Bronchial epithelial cell (primary cell): ENCODE data around the gene AGRN. TPM values are rescaled to one million over a fixed set of nuclear protein-coding genes. Genes with fewer than 3 reads are reported as not detected.

Experiments
- DNase-seq: peaks from one replicate; pipeline ENCODE4 v3.0.0-alpha.2; 2010; ENCODE audit warnings: low read depth
- FAIRE-seq: peaks from 2 replicates; lab custom pipeline; 2011; peaks lifted over from hg19 to GRCh38; lab: Jason Lieb, UNC
- H3K27me3 ChIP-seq: 2 replicates; pipeline ENCODE4 v1.5.1; 2011; ENCODE audit warnings: low read length; ENCODE audit not compliant: control insufficient read depth, insufficient read depth
- H3K36me3 ChIP-seq: 2 replicates; pipeline ENCODE4 v1.5.1; 2011; ENCODE audit warnings: low read length; ENCODE audit not compliant: control insufficient read depth, insufficient read depth
- H3K4me3 ChIP-seq: 2 replicates; pipeline ENCODE4 v1.5.1; 2011; ENCODE audit warnings: mild to moderate bottlenecking, low read depth, low read length, control low read depth
- CTCF ChIP-seq: IDR thresholded peaks from 2 replicates; pipeline ENCODE4 v1.5.1; 2011; ENCODE audit warnings: mild to moderate bottlenecking, moderate library complexity, low read length, control low read depth, inconsistent platforms; ENCODE audit not compliant: insufficient read depth, severe bottlenecking
- total RNA-seq: library from RNA; depleted of rRNA; stranded (reverse); fragments of >200 nt; gene quantifications from 2 replicates; pipeline ENCODE4 v1.2.1, GENCODE V29; 2014

The AGRN gene
- total RNA-seq, 1 donor from 2014 or later = 117 TPM

DNA sequence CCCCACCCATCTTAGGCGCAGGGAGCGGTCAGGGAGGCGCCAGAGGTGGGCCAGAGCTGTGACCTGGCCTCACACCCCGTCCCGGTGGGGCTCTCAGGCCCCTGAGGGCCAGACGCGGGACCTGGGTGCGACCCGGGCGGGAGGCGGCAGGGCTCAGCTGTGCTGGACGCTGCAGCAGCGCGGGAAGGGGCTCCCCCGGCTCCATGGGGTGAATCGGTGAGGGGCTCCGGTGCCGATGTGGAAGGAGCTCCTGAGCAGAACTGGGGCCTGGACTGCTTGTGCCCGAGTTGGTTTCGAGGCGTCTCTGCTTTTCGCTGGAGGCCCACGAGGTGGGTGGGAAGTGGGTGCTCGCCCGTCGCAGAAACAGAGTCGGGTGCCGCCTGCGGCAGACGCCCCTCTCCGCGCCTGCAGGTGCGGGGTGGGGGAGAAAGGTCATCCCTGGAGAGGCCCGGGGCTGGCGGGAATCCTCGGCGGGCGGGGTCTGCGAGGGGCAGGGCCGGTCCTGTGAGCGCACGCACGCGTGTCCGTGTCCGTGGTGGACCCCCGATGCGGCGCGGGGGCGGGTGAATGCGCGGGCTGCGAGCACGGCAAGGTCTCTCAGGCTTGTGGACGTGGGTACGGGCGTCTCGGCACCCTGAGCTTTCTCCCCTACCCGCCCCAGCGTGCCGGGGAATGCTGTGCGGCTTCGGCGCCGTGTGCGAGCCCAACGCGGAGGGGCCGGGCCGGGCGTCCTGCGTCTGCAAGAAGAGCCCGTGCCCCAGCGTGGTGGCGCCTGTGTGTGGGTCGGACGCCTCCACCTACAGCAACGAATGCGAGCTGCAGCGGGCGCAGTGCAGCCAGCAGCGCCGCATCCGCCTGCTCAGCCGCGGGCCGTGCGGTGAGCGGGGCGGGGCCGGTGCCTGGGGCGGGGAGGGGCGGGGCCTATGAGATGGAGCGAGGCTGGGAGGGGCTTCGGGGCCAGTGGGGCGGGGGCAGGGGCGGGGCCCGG is 20.4 kb downstream of the AGRN start:
- TF ChIP-seq CTCF = peak; percentile 28
- FAIRE-seq = no peak
- no peak overlapping the region for H3K4me3 ChIP-seq
- H3K36me3 ChIP-seq = peaks cover 45% of the 10 kb centered on the region
- H3K27me3 ChIP-seq = no peaks in the 10 kb centered on the region
- DNase-seq = peak; percentile 81

DNA sequence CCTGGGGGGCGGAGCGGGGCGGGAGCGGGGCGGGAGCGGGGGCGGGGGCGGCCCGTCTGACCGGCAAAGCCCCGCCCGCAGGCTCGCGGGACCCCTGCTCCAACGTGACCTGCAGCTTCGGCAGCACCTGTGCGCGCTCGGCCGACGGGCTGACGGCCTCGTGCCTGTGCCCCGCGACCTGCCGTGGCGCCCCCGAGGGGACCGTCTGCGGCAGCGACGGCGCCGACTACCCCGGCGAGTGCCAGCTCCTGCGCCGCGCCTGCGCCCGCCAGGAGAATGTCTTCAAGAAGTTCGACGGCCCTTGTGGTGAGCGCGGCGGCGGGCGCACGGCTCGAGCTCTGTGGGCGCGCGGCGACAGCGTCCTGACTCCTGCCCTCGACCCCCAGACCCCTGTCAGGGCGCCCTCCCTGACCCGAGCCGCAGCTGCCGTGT is 21.2 kb downstream of the AGRN start:
- FAIRE-seq (no peak), DNase-seq (no peak)
- H3K4me3 ChIP-seq = no peak overlapping the region
- TF ChIP-seq CTCF = no peak
- no peaks in the 10 kb centered on the region for H3K27me3 ChIP-seq
- H3K36me3 ChIP-seq = peaks cover 46% of the 10 kb centered on the region

DNA sequence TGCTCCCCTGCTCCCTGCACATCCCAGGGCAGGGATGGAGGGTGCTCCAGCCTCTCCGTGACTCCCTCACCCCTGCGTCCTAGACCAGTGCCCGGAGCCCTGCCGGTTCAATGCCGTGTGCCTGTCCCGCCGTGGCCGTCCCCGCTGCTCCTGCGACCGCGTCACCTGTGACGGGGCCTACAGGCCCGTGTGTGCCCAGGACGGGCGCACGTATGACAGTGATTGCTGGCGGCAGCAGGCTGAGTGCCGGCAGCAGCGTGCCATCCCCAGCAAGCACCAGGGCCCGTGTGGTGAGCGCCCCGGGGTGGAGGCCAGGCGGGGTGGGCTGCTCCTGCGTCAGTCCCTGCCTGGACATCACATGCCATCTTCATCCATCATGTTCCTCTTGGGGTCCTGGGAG is 22.0 kb downstream of the AGRN start:
- Histone ChIP-seq H3K36me3 (peaks cover 49% of the 10 kb centered on the region), H3K27me3 (no peaks in the 10 kb centered on the region), H3K4me3 (no peak overlapping the region)
- DNase-seq = no peak
- no peak for FAIRE-seq
- no peak for TF ChIP-seq CTCF

DNA sequence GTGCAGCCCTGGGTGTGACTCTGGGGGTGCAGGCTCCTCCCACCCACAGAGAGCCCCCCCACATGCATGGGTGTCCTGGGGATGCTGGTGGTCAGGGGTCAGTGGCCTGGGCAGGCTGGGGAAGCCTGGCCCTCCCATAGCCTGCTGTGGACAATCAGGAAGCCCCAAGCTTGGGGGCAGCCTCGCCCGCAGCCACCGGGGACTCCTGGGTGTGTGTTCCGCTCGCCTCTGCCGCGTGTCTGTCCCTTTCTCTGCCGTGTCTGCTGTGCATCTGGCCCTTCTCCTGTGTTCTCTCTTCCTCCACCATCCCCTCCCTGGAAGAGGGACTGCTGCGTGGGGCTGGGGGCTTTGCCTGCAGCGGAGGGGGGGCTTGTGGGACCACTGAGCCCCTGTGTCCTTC is 22.9 kb downstream of the AGRN start:
- no peak overlapping the region for H3K4me3 ChIP-seq
- TF ChIP-seq CTCF = no peak
- no peak for FAIRE-seq
- peaks cover 55% of the 10 kb centered on the region for H3K36me3 ChIP-seq
- DNase-seq = no peak
- no peaks in the 10 kb centered on the region for H3K27me3 ChIP-seq

DNA sequence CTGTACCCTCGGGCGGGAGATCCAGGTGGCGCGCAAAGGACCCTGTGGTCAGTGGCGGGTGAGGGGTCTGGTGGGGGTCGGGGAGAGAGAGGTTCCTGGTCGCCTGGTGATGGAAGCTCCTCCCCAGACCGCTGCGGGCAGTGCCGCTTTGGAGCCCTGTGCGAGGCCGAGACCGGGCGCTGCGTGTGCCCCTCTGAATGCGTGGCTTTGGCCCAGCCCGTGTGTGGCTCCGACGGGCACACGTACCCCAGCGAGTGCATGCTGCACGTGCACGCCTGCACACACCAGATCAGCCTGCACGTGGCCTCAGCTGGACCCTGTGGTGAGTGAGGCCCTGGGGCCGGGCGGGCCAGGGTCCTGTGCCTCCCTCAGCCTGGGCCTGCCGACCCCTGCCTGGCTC is 23.5 kb downstream of the AGRN start:
- Histone ChIP-seq H3K27me3 (no peaks in the 10 kb centered on the region), H3K36me3 (peaks cover 55% of the 10 kb centered on the region), H3K4me3 (no peak overlapping the region)
- FAIRE-seq (no peak), DNase-seq (no peak)
- TF ChIP-seq CTCF = no peak
